Activated CD4-positive, alpha-beta T cell treated with anti-CD3 and anti-CD28 coated beads, Interleukin-2, amount 10 ng/mL, durations not matched to agents 7 days and 5 days (primary cell): ENCODE results near the gene HPS6. TPM values are rescaled to one million over a fixed set of nuclear protein-coding genes. Genes with fewer than 3 reads are reported as not detected.

Source experiments
- CTCF ChIA-PET: fragments of 350-600 bp; sonication (Branson Sonifier 250); formaldehyde crosslinking; loops from one replicate; lab custom pipeline; 2021; ENCODE audit warnings: antibody characterized with exemption; lab: Charles Lee
- POLR2A ChIA-PET: fragments of 350-600 bp; sonication (Branson Sonifier 250); formaldehyde crosslinking; loops from one replicate; lab custom pipeline; 2021; ENCODE audit warnings: antibody characterized with exemption; lab: Charles Lee
- DNase-seq: peaks from one replicate; pipeline ENCODE4 v3.0.0-alpha.2; 2020
- H3K27ac Mint-ChIP-seq: one replicate; pipeline ENCODE4 v1.8.0; 2021; ENCODE audit warnings: mild to moderate bottlenecking, moderate library complexity, mixed read lengths
- H3K27me3 Mint-ChIP-seq: one replicate; pipeline ENCODE4 v1.8.0; 2021; ENCODE audit warnings: mixed read lengths
- H3K36me3 Mint-ChIP-seq: one replicate; pipeline ENCODE4 v1.8.0; 2021; ENCODE audit warnings: low read depth, mixed read lengths
- H3K4me1 Mint-ChIP-seq: one replicate; pipeline ENCODE4 v1.8.0; 2021; ENCODE audit warnings: mixed read lengths
- H3K4me3 Mint-ChIP-seq: one replicate; pipeline ENCODE4 v1.8.0; 2021; ENCODE audit warnings: mild to moderate bottlenecking, moderate library complexity, mixed read lengths
- H3K9me3 Mint-ChIP-seq: one replicate; pipeline ENCODE4 v1.8.0; 2021; ENCODE audit warnings: mixed read lengths
- total RNA-seq, 2 experiments: library from RNA; stranded (reverse); gene quantifications; one replicate each; pipeline ENCODE4 v1.2.3, GENCODE V29; 2021

HPS6 gene
- total RNA-seq, 2 experiments from 2014 or later = 18.3 to 25.3 TPM

- H3K9me3 Mint-ChIP-seq = no peaks in the 10 kb centered on the region
- no peak for DNase-seq
- H3K27me3 Mint-ChIP-seq = no peaks in the 10 kb centered on the region
- POLR2A ChIA-PET = no interaction called here
- H3K36me3 Mint-ChIP-seq = no peaks in the 10 kb centered on the region
- H3K4me1 Mint-ChIP-seq = no peaks in the 10 kb centered on the region
- CTCF ChIA-PET = interaction anchor here (0.6 to 1.3 kb wide), 3 partner anchors 10 to 14 kb away, joined by 3 to 4 read pairs (median 3); no protein-coding TSS in a partner anchor
- H3K4me3 Mint-ChIP-seq = no peak overlapping the region
- no peak overlapping the region for H3K27ac Mint-ChIP-seq
Measured at GRCh38 chr10:102083541-102083940, 18.4 kb downstream of the HPS6 start.

- H3K4me3 Mint-ChIP-seq = no peak overlapping the region
- CTCF ChIA-PET = interaction anchor here (1.2 to 2.0 kb wide), 2 partner anchors 13 to 24 kb away, joined by 3 to 7 read pairs; no protein-coding TSS in a partner anchor
Measured at GRCh38 chr10:102085336-102085735, 20.2 kb downstream of the HPS6 start.

GRCh38 chr10:102086196-102086595, 21.0 kb downstream of the HPS6 start:
- H3K4me3 Mint-ChIP-seq = no peak overlapping the region
- no peak for DNase-seq
- no peaks in the 10 kb centered on the region for H3K9me3 Mint-ChIP-seq
- no peaks in the 10 kb centered on the region for H3K4me1 Mint-ChIP-seq
- ChIA-PET CTCF (interaction anchor here (0.6 to 2.0 kb wide), 4 partner anchors 14 to 284 kb away, joined by 3 to 7 read pairs (median 3); no protein-coding TSS in a partner anchor), POLR2A (no interaction called here)
- no peaks in the 10 kb centered on the region for H3K27me3 Mint-ChIP-seq
- no peak overlapping the region for H3K27ac Mint-ChIP-seq
- peaks cover 2% of the 10 kb centered on the region for H3K36me3 Mint-ChIP-seq

More at GRCh38 chr10:102085336-102085735, 20.2 kb downstream of the HPS6 start:
- H3K9me3 Mint-ChIP-seq = no peaks in the 10 kb centered on the region
- POLR2A ChIA-PET = no interaction called here
- no peak for DNase-seq
- H3K27ac Mint-ChIP-seq = no peak overlapping the region
- H3K27me3 Mint-ChIP-seq = no peaks in the 10 kb centered on the region
- peaks cover under 1% of the 10 kb centered on the region for H3K36me3 Mint-ChIP-seq
- no peaks in the 10 kb centered on the region for H3K4me1 Mint-ChIP-seq

- Mint-ChIP-seq H3K27ac (no peak overlapping the region), H3K9me3 (no peaks in the 10 kb centered on the region), H3K36me3 (peaks cover 3% of the 10 kb centered on the region), H3K4me1 (no peaks in the 10 kb centered on the region), H3K27me3 (no peaks in the 10 kb centered on the region), H3K4me3 (no peak overlapping the region)
- CTCF ChIA-PET = interaction anchor here (1.2 kb wide), 1 partner anchor 10 kb away, joined by 5 read pairs; no protein-coding TSS in a partner anchor
- POLR2A ChIA-PET = no interaction called here
- no peak for DNase-seq
Measured at GRCh38 chr10:102090772-102091171, 25.6 kb downstream of the HPS6 start.

GRCh38 chr10:102096449-102096848, 31.3 kb downstream of the HPS6 start:
- Mint-ChIP-seq H3K27ac (no peak overlapping the region), H3K9me3 (no peaks in the 10 kb centered on the region), H3K4me3 (no peak overlapping the region), H3K27me3 (no peaks in the 10 kb centered on the region), H3K4me1 (no peaks in the 10 kb centered on the region), H3K36me3 (peaks cover 6% of the 10 kb centered on the region)
- DNase-seq = no peak
- POLR2A ChIA-PET = no interaction called here
- CTCF ChIA-PET = interaction anchor here (0.9 to 1.4 kb wide), 2 partner anchors 18 to 27 kb away, joined by 3 read pairs; no protein-coding TSS in a partner anchor

GRCh38 chr10:102101152-102101551, 36.0 kb downstream of the HPS6 start:
- ChIA-PET POLR2A (no interaction called here), CTCF (interaction anchor here (0.7 to 1.6 kb wide), 7 partner anchors 8 to 85 kb away, joined by 3 to 13 read pairs (median 4); no protein-coding TSS in a partner anchor)
- peaks cover 9% of the 10 kb centered on the region for H3K36me3 Mint-ChIP-seq
- H3K4me3 Mint-ChIP-seq = no peak overlapping the region
- no peaks in the 10 kb centered on the region for H3K27me3 Mint-ChIP-seq
- H3K27ac Mint-ChIP-seq = no peak overlapping the region
- peaks cover 18% of the 10 kb centered on the region for H3K4me1 Mint-ChIP-seq
- DNase-seq = no peak
- no peaks in the 10 kb centered on the region for H3K9me3 Mint-ChIP-seq

GRCh38 chr10:102102421-102102820, 37.3 kb downstream of the HPS6 start:
- Mint-ChIP-seq H3K27ac (no peak overlapping the region), H3K9me3 (no peaks in the 10 kb centered on the region), H3K36me3 (peaks cover 11% of the 10 kb centered on the region), H3K27me3 (no peaks in the 10 kb centered on the region), H3K4me3 (no peak overlapping the region), H3K4me1 (peaks cover 20% of the 10 kb centered on the region)
- CTCF ChIA-PET = interaction anchor here (0.9 to 1.8 kb wide), 5 partner anchors 8 to 36 kb away, joined by 3 to 9 read pairs (median 4); no protein-coding TSS in a partner anchor
- no peak for DNase-seq
- POLR2A ChIA-PET = interaction anchor here (0.5 kb wide), 1 partner anchor 11 kb away, joined by 3 read pairs; no protein-coding TSS in a partner anchor

GRCh38 chr10:102106998-102107397, 41.8 kb downstream of the HPS6 start:
- Mint-ChIP-seq H3K4me1 (peaks cover 25% of the 10 kb centered on the region), H3K27me3 (no peaks in the 10 kb centered on the region), H3K9me3 (no peaks in the 10 kb centered on the region), H3K27ac (no peak overlapping the region), H3K36me3 (peaks cover 37% of the 10 kb centered on the region), H3K4me3 (no peak overlapping the region)
- DNase-seq = no peak
- POLR2A ChIA-PET = interaction anchor here (0.5 kb wide), 1 partner anchor 17 kb away, joined by 6 read pairs; no protein-coding TSS in a partner anchor
- CTCF ChIA-PET = interaction anchor here (0.6 kb wide), 1 partner anchor 271 kb away, joined by 3 read pairs; no protein-coding TSS in a partner anchor

GRCh38 chr10:102109166-102110116, 44.3 kb downstream of the HPS6 start:
- Mint-ChIP-seq H3K4me3 (no peak overlapping the region), H3K9me3 (no peaks in the 10 kb centered on the region), H3K4me1 (peaks cover 34% of the 10 kb centered on the region), H3K36me3 (peaks cover 44% of the 10 kb centered on the region), H3K27me3 (no peaks in the 10 kb centered on the region), H3K27ac (peak overlapping the region; percentile 27)
- POLR2A ChIA-PET = no interaction called here
- CTCF ChIA-PET = interaction anchor here (0.9 to 1.3 kb wide), 5 partner anchors 9 to 272 kb away, joined by 3 to 7 read pairs (median 3); no protein-coding TSS in a partner anchor
- no peak for DNase-seq

- peaks cover 38% of the 10 kb centered on the region for H3K36me3 Mint-ChIP-seq
- H3K9me3 Mint-ChIP-seq = no peaks in the 10 kb centered on the region
- H3K4me1 Mint-ChIP-seq = peaks cover 33% of the 10 kb centered on the region
- no peak for DNase-seq
- ChIA-PET CTCF (interaction anchor here (0.8 to 4.8 kb wide), 6 partner anchors 8 to 43 kb away, joined by 3 to 17 read pairs (median 5); no protein-coding TSS in a partner anchor), POLR2A (no interaction called here)
- no peak overlapping the region for H3K4me3 Mint-ChIP-seq
- no peak overlapping the region for H3K27ac Mint-ChIP-seq
- H3K27me3 Mint-ChIP-seq = no peaks in the 10 kb centered on the region
Measured at GRCh38 chr10:102111276-102111675, 46.1 kb downstream of the HPS6 start.

- POLR2A ChIA-PET = interaction anchor here (1.0 kb wide), 1 partner anchor 44 kb away, joined by 3 read pairs; no protein-coding TSS in a partner anchor
- CTCF ChIA-PET = interaction anchor here (0.6 to 4.8 kb wide), 6 partner anchors 9 to 1158 kb away, joined by 3 to 17 read pairs (median 8); no protein-coding TSS in a partner anchor
- Mint-ChIP-seq H3K4me3 (no peak overlapping the region), H3K27me3 (no peaks in the 10 kb centered on the region), H3K27ac (no peak overlapping the region), H3K36me3 (peaks cover 38% of the 10 kb centered on the region), H3K9me3 (no peaks in the 10 kb centered on the region), H3K4me1 (peaks cover 43% of the 10 kb centered on the region)
- DNase-seq = no peak
Measured at GRCh38 chr10:102112210-102112817, 47.2 kb downstream of the HPS6 start.
